Thyroid gland (tissue), 4 donors: ENCODE measurements around the gene TRPV3. TPM values are rescaled to one million over a fixed set of nuclear protein-coding genes. Genes with fewer than 3 reads are reported as not detected.

ENCODE experiments used
- DNase-seq, 2 donors: peaks; one replicate each; pipeline ENCODE4 v3.0.0-alpha.2; 2019
- H3K27ac ChIP-seq, 3 donors: fragments of 200-600 bp; sonication (generic); 1 replicate in 2 of 3; 2 replicates in 1 of 3; pipeline ENCODE4 v1.5.1; 2016 to 2019; ENCODE audit warnings: mild to moderate bottlenecking in 1 of 3, moderate library complexity in 1 of 3
- H3K27me3 ChIP-seq: fragments of 200-600 bp; sonication (generic); one replicate; pipeline ENCODE4 v1.5.1; 2019
- H3K36me3 ChIP-seq, 2 donors: fragments of 200-600 bp; sonication (generic); one replicate each; pipeline ENCODE4 v1.5.1; 2016 to 2019
- H3K4me1 ChIP-seq, 2 donors: fragments of 200-600 bp; sonication (generic); one replicate each; pipeline ENCODE4 v1.5.1; 2017 to 2019
- H3K4me3 ChIP-seq, 3 donors: fragments of 200-600 bp; sonication (generic); replicated peaks in 1 of 3; 1 replicate in 2 of 3; 2 replicates in 1 of 3; pipeline ENCODE4 v1.5.1; 2016; ENCODE audit warnings: mild to moderate bottlenecking in 1 of 3
- H3K9me3 ChIP-seq: fragments of 200-600 bp; sonication (generic); one replicate; pipeline ENCODE4 v1.5.1; 2017
- CTCF ChIP-seq, 6 experiments: fragments of 200-600 bp in 3 of 6; fragments of 450-650 bp in 3 of 6; sonication (generic) in 3 of 6; IDR thresholded peaks; one replicate each; pipeline ENCODE4 v1.5.1; 2016 to 2019; ENCODE audit warnings: antibody characterized with exemption in 6 of 6, mild to moderate bottlenecking in 2 of 6, inconsistent platforms in 1 of 6, moderate library complexity in 1 of 6
- POLR2A ChIP-seq, 2 donors: fragments of 450-650 bp; IDR thresholded peaks; one replicate each; pipeline ENCODE4 v1.6.1; 2017; ENCODE audit warnings: antibody characterized with exemption in 2 of 2, mild to moderate bottlenecking in 2 of 2, moderate library complexity in 1 of 2
- WGBS, 2 donors: methylation state at CpG; one replicate each; pipeline ENCODE4 v1.1.5; 2017; 5-methylcytosine and 5-hydroxymethylcytosine counted together
- intact Hi-C: fragments of 100-400 bp; cut with DNase I; formaldehyde crosslinking; loops from one replicate; pipeline ENCODE4 v1.15.1; 2023
- total RNA-seq, 4 donors: library from RNA; depleted of rRNA; stranded (reverse); fragments of >200 nt; gene quantifications; one replicate each; pipeline ENCODE4 v1.2.3, GENCODE V29; 2016

Gene TRPV3
- total RNA-seq, 4 donors from 2014 or later: 0.11 to 1.2 (median 1.0) TPM

GRCh38 chr17:3510090-3510489, 47.5 kb downstream of the TRPV3 start:
- 75 to 78% methylated on average over 6 of the region's 7 CpGs for WGBS, 2 donors

GRCh38 chr17:3507869-3508268, 49.7 kb downstream of the TRPV3 start:
- Histone ChIP-seq H3K4me1 (peaks cover 0 to 4% of the 10 kb centered on the region in 2 donors), H3K9me3 (no peaks in the 10 kb centered on the region), H3K4me3 (no peak overlapping the region), H3K36me3 (no peaks in the 10 kb centered on the region), H3K27ac (no peak overlapping the region), H3K27me3 (no peaks in the 10 kb centered on the region)
- no peak for TF ChIP-seq CTCF (IDR thresholded peaks at IDR 0.05)
- no peak for TF ChIP-seq POLR2A (IDR thresholded peaks at IDR 0.05)
- 80 to 86% methylated on average over 3 of the region's 3 CpGs for WGBS, 2 donors
- DNase-seq: no peak
- intact Hi-C loops: no loop called here

More at GRCh38 chr17:3510090-3510489, 47.5 kb downstream of the TRPV3 start:
- no peak for TF ChIP-seq POLR2A (IDR thresholded peaks at IDR 0.05)
- no peak for TF ChIP-seq CTCF (IDR thresholded peaks at IDR 0.05)
- intact Hi-C loops: no loop called here
- Histone ChIP-seq H3K4me3 (no peak overlapping the region), H3K9me3 (no peaks in the 10 kb centered on the region), H3K27ac (no peak overlapping the region), H3K36me3 (no peaks in the 10 kb centered on the region), H3K4me1 (peaks cover 4 to 6% of the 10 kb centered on the region in 2 donors), H3K27me3 (no peaks in the 10 kb centered on the region)
- DNase-seq: no peak

GRCh38 chr17:3507071-3507470, 50.5 kb downstream of the TRPV3 start:
- Histone ChIP-seq H3K4me1 (peaks cover 0 to 2% of the 10 kb centered on the region in 2 donors), H3K27ac (no peak overlapping the region), H3K9me3 (no peaks in the 10 kb centered on the region), H3K4me3 (no peak overlapping the region), H3K36me3 (no peaks in the 10 kb centered on the region), H3K27me3 (no peaks in the 10 kb centered on the region)
- intact Hi-C loops: no loop called here
- no peak for DNase-seq
- TF ChIP-seq CTCF (IDR thresholded peaks at IDR 0.05): no peak
- TF ChIP-seq POLR2A (IDR thresholded peaks at IDR 0.05): no peak
- WGBS, 2 donors: 81 to 83% methylated on average over 1 of the region's 1 CpG

GRCh38 chr17:3506054-3506453, 51.6 kb downstream of the TRPV3 start:
- intact Hi-C loops: no loop called here
- DNase-seq: no peak
- Histone ChIP-seq H3K4me1 (no peaks in the 10 kb centered on the region), H3K27ac (no peak overlapping the region), H3K36me3 (no peaks in the 10 kb centered on the region), H3K9me3 (no peaks in the 10 kb centered on the region), H3K27me3 (no peaks in the 10 kb centered on the region), H3K4me3 (no peak overlapping the region)
- 100% methylated on average over 2 of the region's 2 CpGs for WGBS, 2 donors
- TF ChIP-seq POLR2A (IDR thresholded peaks at IDR 0.05) (no peak), CTCF (IDR thresholded peaks at IDR 0.05) (no peak)

GRCh38 chr17:3505008-3505407, 52.6 kb downstream of the TRPV3 start:
- intact Hi-C loops: no loop called here

More at GRCh38 chr17:3505008-3505407, 52.6 kb downstream of the TRPV3 start:
- H3K27ac ChIP-seq: no peak overlapping the region
- no peaks in the 10 kb centered on the region for H3K27me3 ChIP-seq
- H3K36me3 ChIP-seq: no peaks in the 10 kb centered on the region
- DNase-seq: no peak
- no peaks in the 10 kb centered on the region for H3K9me3 ChIP-seq
- 93 to 94% methylated on average over 7 of the region's 7 CpGs for WGBS, 2 donors
- H3K4me1 ChIP-seq: no peaks in the 10 kb centered on the region
- TF ChIP-seq POLR2A (IDR thresholded peaks at IDR 0.05) (no peak), CTCF (IDR thresholded peaks at IDR 0.05) (no peak)
- H3K4me3 ChIP-seq: no peak overlapping the region
